Retina (tissue), 1 donor: ENCODE measurements around the gene COL5A1.

Experiments used
- DNase-seq: peaks from one replicate; pipeline ENCODE4 v3.0.0-alpha.2; 2016

COL5A1 gene

GRCh38 chr9:134731497-134732391, 90.1 kb downstream of the COL5A1 start:
- DNase-seq, result no peak

- no peak for DNase-seq
These were observed 90.9 kb downstream of the COL5A1 start for GRCh38 chr9:134732392-134733110.

- DNase-seq, result no peak
These were observed 92.1 kb downstream of the COL5A1 start for GRCh38 chr9:134733480-134734232.

- DNase-seq, result no peak
These were observed 92.7 kb downstream of the COL5A1 start for GRCh38 chr9:134734270-134734669.

- no peak for DNase-seq
These were observed 94.0 kb downstream of the COL5A1 start for GRCh38 chr9:134735441-134736175.

- DNase-seq, result no peak
These were observed 95.3 kb downstream of the COL5A1 start for GRCh38 chr9:134736791-134737497.

GRCh38 chr9:134737842-134738580, 96.4 kb downstream of the COL5A1 start:
- DNase-seq, result no peak

GRCh38 chr9:134738869-134739659, 97.5 kb downstream of the COL5A1 start:
- peak; percentile 91 for DNase-seq

GRCh38 chr9:134739660-134739968, 98.0 kb downstream of the COL5A1 start:
- DNase-seq, result no peak

GRCh38 chr9:134740071-134740470, 98.5 kb downstream of the COL5A1 start:
- no peak for DNase-seq

- DNase-seq, result no peak
These were observed 100.2 kb downstream of the COL5A1 start for GRCh38 chr9:134741846-134742245.

- no peak for DNase-seq
These were observed 101.4 kb downstream of the COL5A1 start for GRCh38 chr9:134742822-134743535.

GRCh38 chr9:134743853-134744252, 102.2 kb downstream of the COL5A1 start:
- DNase-seq, result no peak

GRCh38 chr9:134744385-134745295, 103.0 kb downstream of the COL5A1 start:
- DNase-seq, result no peak

GRCh38 chr9:134747951-134748489, 106.4 kb downstream of the COL5A1 start:
- DNase-seq, result no peak

GRCh38 chr9:134748591-134748990, 107.0 kb downstream of the COL5A1 start:
- no peak for DNase-seq

GRCh38 chr9:134750450-134751155, 109.0 kb downstream of the COL5A1 start:
- DNase-seq, result no peak

GRCh38 chr9:134751622-134752021, 110.0 kb downstream of the COL5A1 start:
- no peak for DNase-seq
